ENCODE results near the gene TSR3.

The TSR3 gene

DNA sequence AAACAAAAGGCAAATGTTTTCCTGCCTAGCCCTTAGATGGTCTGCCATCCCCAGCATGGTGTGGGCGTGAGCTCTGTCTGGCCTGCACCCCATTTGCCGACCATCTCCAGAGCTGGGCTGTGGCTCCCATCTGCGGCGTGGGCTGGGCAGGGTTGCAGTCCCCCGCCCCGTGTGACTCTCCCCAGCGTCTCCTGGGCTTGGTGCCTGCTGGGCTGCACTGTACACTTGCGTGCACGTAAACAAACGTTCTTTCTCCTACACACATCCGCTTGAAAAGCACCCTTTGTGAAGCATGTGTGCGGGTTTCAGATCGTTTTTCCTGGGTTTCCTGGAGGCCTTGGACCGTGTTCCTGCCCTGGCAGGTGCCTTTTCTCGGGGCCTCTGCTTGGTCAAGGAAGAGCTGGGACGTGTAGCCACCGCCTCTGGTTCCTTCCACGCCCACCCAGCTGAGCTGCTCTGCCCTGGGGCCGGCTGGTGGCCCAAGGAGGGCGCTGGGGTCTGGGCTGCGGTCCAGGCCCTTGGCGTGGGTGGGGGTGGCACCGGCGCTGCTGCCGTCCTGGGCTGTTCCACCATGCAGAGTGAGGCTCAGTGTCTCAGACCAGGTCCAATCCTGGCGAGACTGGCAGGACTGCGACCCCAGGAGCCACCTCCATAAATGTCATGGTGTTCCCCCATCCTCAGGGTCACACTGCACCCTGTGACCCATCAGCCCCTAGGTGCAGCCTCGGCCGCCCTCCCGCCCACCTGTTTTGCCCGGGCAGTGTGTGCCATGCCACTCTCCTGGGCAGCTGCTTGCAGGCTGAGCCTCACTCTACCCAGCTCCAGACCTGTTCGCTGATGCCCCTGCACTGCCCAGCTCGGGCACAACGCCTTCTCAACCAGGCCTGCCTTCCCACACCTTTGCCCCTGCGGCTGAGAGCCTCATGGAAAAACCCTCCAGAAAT lies 28.1 kb downstream of the TSR3 start:
- TF ChIP-seq CTCF (IDR thresholded peaks at IDR 0.05; ENCODE audit: insufficient read depth, low read depth, low read length, missing control alignments) = no peak
- no peak overlapping the region for H3K4me3 ChIP-seq (ENCODE audit: low read length)
- no peak for DNase-seq (ENCODE audit: low read depth)

- H3K4me3 ChIP-seq (ENCODE audit: low read length) = no peak overlapping the region
- TF ChIP-seq CTCF (IDR thresholded peaks at IDR 0.05; ENCODE audit: insufficient read depth, low read depth, low read length, missing control alignments) = no peak
These were observed 29.3 kb downstream of the TSR3 start for GRCh38 chr16:1322407-1322806.

GRCh38 chr16:1320658-1321240 lies 30.9 kb downstream of the TSR3 start:
- H3K4me3 ChIP-seq (ENCODE audit: low read length) = no peak overlapping the region
- DNase-seq (ENCODE audit: low read depth) = no peak
- no peak for TF ChIP-seq CTCF (IDR thresholded peaks at IDR 0.05; ENCODE audit: insufficient read depth, low read depth, low read length, missing control alignments)

More at GRCh38 chr16:1322407-1322806, 29.3 kb downstream of the TSR3 start:
- no peak for DNase-seq (ENCODE audit: low read depth)

- no peak overlapping the region for H3K4me3 ChIP-seq (ENCODE audit: low read length)
- TF ChIP-seq CTCF (IDR thresholded peaks at IDR 0.05; ENCODE audit: insufficient read depth, low read depth, low read length, missing control alignments) = no peak
- no peak for DNase-seq (ENCODE audit: low read depth)
These were observed 31.6 kb downstream of the TSR3 start for GRCh38 chr16:1320097-1320496.

DNA sequence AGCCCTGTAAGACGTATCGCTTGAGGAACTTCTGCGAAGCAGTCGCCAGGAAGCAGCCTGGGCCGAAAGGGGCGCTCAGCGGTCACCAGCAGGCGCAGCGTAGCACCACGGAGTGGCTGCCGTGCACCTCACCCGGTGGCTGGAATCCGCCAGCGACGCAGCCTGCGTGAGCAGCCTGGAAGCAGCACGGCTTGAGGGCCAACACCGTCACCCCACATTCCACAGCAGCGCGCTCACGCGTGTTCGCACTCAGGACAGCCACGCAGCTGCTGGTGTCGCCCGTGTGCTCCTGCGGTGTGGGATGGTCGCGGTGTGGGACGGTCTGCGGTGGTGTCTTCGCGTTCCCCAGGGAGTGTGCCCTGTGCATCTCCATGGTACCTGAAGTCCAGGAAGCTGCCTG lies 32.6 kb downstream of the TSR3 start:
- DNase-seq (ENCODE audit: low read depth) = no peak
- H3K4me3 ChIP-seq (ENCODE audit: low read length) = no peak overlapping the region
- TF ChIP-seq CTCF (IDR thresholded peaks at IDR 0.05; ENCODE audit: insufficient read depth, low read depth, low read length, missing control alignments) = no peak

- no peak for TF ChIP-seq CTCF (IDR thresholded peaks at IDR 0.05; ENCODE audit: insufficient read depth, low read depth, low read length, missing control alignments)
- H3K4me3 ChIP-seq (ENCODE audit: low read length) = no peak overlapping the region
- no peak for DNase-seq (ENCODE audit: low read depth)
These were observed 33.5 kb downstream of the TSR3 start for GRCh38 chr16:1318268-1318545.
